NCI-H345 treated with DMSO at 0.1 percent for 48 hours (cell line): ENCODE measurements around the gene CDK2.

ENCODE experiments used
- DNase-seq: peaks from one replicate; lab custom pipeline; 2025; ENCODE audit not compliant: unreplicated experiment; lab: John Stamatoyannopoulos, UW

The CDK2 gene

DNA sequence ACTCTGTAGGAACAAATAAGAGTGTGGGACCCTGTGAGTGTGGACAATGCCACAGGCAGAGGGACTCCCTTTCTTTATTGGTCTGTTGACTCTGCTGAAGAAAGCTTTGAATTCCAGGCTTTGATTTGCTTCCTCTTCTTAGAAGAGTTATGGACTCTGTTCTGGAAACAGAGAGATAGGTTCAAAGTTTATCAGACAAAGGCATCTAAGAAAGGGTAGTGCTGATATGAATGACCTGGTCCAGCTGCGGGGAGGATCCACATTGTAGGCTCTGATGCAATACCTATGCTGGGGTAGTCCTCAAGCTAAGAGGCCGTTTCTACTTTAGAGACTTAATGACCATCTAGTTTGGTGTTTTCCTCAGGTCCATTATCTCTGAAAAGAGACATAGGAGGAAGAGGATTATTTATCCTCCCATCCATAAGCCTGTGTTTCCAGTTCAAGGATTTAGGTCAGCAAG is 43.5 kb downstream of the CDK2 start:
- no peak for DNase-seq

DNA sequence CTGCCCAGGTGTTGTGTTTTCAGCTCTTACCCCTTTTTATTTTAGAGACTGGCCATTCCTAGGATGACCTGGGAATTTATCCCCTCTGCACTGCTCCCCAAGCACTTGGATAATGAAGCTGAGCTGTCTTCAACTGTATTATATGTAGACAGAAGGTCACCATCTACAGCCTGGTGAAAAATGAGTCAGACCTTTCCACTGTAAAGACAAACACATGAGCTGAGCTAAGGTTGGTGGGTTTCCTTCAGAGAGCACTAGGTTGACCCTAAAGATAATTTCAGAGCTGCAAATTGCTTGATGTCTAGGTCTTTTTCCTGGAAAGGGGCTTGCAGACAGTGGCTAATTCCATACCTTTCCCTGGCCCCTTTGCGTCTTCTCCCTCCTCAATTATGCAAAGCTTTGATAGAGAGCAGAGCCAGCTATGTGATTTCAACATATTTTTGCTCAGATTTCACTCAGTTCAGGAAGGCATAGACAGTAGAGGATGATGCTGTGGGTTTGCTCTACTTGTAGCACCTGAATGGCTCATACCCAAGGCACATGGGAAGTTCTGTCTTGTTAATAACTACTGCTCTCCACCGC is 45.0 kb downstream of the CDK2 start:
- no peak for DNase-seq

DNA sequence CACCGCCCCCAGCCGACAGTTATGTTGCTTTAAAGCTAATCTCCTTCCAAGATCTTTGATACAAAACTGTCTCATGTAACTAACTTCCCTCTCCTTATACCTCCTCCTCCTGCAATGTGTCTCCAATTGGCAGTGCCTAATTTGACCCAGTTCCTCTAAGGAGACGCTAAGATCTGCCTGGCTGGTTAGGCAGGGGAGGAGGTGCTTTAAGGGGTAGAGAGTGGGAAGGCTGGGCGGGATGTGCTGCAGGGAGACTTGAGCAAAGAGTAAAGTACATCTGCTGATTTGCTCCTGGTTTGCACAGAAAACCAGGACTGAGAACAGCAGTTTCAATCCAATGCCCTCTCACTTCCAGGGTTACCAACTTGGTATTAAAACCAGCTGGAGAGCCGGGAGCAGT is 46.9 kb downstream of the CDK2 start:
- no peak for DNase-seq

DNA sequence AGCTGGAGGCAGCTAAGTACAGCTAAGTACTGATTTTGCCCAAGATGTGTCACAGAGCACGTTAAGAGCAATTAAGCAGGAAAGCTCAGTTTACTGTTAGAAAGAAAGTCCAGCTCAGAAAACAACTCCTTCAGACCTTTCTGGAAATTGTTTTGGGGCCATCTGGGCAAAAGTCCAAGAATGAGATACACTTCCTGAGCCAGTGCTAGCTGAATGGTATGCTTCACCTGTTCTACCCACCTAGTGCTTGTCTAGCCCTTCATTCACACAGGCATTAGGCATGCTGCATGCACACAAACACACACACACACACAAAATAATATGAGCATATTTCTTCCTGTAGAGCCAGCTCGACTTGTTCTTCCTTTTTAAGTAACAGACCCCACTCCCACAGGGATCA is 47.6 kb downstream of the CDK2 start:
- DNase-seq: no peak

DNA sequence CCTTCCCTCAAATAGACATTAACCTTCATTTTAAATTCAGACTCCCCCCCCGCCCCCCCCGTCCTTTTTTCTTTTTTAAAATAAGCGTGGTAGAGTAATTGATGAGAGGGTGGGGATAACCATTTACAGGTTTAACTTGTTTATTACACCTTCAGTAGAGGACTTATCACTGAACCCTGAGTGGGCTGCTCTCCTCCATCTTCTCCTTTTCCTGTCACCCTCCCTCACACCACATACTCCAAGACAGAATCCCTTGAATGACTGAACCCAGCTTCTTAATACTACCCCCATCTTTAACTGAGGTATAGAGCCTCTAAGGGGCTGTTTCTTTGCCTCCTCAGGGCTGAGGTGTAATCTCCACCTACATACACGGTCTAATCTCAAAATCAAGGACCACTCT is 50.6 kb downstream of the CDK2 start:
- DNase-seq: no peak

DNA sequence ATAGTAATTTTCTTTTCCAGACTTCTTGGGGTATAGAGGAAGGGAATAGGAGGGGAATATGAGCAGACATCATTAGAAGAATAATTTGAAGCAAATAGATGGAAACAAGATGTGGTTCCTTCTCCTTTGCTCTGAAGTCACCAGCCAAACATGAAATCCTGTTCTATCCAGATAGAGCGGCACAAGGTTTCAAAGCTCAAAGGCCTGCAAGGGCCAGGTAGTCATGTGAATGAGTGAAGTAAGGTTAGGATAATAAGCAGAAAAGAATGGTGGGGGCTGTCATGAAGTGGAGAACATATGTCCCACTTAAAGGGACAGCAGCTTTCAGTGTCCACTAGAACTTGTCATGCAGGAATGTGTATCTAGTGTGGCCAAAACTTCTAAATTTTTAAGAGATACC is 51.7 kb downstream of the CDK2 start:
- no peak for DNase-seq

DNA sequence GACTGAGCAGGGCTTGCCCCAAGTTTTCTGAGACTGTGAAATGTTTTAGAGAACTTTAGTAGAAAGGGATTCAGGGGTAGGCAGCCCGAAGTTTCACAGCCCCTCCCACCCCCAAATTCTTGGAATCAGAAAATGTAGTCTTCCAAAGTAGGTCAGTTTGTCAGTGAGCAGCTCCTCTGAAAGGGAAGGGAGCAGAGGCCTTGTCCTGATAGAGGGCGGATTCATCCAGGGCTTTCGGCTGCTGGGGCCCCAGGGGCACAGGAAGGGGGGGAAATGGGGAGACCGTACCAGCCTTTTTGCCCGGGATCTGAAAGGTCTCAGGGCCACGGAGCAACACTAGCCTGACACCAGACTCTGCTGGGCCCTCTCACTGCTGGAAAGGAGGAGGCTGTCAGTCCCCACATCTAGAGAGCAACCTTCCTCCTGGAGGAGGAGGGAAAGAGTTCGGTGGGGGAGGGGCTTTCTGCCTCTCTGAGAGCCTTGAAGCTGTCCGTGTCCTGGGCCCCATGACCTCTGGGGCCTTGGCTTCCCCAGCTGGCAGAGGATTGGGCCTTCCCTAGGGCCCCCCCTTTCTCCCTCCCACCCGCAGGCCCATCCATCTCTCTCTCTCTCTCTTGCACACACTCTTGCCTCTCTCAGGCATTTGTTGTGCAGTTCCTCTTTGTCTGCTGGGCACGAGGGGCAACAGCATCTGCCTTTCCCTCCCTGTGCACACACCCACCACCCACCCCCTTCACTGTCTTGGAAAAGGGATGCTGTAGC is 54.0 kb downstream of the CDK2 start, which contains the start of gene IKZF4:
TSS of gene IKZF4 (plus strand) at position 621 of the 762 bp plus-strand sequence. CDS start 451 bp downstream, outside the sequence.
- DNase-seq: no peak

DNA sequence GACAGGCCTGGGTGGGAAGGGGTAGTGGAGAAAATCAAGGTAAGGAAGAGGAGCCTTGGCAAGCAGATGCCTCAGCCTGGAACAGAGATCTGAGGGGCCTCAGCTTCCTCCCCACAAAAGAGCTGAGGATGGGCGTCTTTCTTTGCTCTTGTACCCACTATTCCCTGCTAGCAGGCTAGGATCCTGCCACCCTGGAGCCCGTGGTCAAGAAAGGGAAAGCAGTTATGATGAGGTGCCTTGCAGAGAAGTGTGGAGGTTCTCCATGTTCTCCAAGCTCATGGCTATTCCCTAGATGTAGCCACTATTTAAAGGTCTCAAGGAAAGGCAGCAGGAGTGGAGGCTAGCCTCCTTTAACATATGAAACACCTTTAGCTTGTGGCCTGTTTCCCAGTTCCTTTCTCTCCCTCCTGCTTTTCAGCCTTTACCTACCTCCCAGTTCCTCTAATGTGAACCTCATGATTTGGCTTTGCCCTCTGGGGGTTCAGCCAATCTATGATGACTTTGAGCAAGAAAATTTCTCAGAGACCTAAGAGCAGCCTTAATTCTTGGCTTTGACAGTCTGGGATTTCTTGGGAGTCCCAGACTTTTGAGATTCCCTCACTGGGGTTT is 55.4 kb downstream of the CDK2 start:
- no peak for DNase-seq
